Fibroblast of gingiva (primary cell): ENCODE data around the gene BLTP2.
"Not testable (repeated sequence)": the region's sequence is repeated elsewhere in the genome, so short reads cannot be mapped to it uniquely, and the experiment has no call there.

Source experiments
- DNase-seq: peaks from one replicate; pipeline ENCODE4 v3.0.0-alpha.2; 2011; ENCODE audit warnings: low read depth

BLTP2 gene

GRCh38 chr17:28646039-28646754 lies 1.2 kb upstream of the BLTP2 start:
- DNase-seq: no peak

DNA sequence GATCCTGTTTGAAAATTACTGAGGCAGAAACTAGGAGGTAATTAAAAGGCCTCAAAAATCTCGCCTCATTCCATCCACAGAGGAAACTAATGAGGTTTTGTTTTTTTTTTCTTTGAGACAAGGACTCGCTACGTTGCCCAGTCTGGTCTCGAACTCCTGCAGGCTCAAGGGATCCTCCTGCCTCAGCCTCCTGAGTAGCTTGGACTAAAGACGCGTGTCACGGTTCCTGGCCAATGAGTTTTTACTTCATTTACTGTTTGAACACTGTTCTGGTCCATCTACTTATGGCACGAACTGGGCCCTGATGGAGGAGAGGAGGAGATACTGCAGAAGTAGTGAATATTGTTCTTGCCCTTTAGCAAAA lies 600 bp upstream of the BLTP2 start:
- DNase-seq: no peak

DNA sequence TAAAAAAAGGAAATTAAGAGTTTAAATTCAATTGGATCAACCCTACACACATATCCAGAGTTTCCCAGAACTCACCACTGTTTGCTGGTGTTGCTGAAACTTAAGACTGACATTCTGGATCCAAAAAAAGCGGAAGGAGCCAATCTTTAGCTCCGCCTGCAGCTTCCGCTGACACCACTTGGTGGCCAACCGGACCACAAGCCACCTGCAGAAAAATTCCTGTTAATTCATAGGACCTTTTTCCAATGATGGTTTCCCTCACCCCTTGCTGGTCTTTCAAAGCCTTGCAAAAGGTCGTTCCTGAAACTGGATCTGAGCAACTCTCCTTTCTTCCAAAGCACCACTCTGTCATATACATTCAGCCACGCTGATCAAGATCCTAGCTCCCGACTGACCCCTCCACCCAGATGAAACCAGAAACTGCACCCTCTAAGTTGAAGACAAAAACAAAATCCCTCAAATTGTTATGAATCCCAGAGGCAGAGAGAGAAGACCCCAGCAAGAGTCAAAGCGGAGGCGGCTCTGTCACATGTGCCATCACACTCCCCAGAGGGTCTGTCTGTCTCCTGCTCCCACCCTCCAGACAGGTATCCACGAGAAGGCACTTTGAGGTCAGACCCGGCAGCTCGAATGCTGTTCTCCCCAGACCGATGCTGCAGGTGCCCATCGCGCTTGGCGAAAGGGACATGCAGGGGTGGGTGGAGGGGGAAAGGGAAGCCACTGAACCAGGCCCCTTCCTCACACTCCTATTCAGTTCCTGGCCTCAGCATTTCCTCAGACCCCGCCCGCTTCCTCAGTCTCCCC lies 773 bp downstream of the BLTP2 start:
- DNase-seq: peak; percentile 63

DNA sequence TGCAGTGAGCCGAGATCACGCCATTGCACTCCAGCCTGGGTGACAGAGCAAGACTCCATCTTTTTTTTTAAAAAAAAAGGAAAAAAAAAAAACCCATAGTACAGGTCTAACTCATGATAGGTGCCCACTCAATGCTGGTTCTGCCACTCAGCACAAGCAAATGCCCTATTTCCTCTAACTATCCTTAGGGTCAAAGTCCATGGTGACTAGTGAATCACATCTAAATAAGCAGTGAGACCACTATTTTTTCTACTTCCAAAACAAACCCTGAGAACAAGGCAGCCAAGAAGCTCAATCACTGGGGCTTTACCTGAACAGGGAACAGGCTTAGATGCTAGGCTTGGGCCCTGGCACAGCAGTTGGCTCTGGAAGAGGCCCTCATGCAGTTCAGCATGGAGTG lies 3.4 kb downstream of the BLTP2 start:
- no peak for DNase-seq

GRCh38 chr17:28635506-28635905 lies 9.5 kb downstream of the BLTP2 start:
- no peak for DNase-seq

DNA sequence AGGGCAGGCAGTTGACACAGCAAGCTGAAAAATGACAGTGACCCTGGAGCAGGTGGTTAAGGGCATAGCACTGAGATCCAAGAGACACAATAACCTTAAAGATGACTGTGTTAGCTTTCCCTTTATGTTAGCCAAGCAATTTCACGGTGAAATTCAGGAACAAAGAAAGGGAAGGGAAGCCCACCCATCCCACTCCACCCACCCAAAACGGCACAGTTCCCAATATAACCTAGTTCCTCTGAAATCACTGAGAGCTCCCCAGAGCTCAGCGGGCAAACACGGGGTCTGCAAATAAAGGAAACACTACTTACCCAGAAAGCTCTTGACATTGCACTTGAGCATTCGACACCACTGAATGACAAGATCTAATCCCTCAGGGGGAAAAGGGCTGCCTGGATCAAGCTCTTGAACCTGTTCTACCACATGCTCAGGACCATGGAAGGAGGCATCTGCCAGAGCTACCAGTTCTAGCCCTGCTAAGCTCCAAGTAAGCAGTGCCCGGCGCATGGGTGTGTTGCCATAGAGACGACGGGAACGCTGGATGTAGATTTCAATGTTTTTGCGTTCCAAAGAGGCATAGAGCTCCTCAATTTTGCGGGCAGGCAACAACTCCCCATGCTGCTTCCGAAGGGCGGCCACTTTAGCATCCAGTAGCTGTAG lies 10.6 kb downstream of the BLTP2 start:
- no peak for DNase-seq

DNA sequence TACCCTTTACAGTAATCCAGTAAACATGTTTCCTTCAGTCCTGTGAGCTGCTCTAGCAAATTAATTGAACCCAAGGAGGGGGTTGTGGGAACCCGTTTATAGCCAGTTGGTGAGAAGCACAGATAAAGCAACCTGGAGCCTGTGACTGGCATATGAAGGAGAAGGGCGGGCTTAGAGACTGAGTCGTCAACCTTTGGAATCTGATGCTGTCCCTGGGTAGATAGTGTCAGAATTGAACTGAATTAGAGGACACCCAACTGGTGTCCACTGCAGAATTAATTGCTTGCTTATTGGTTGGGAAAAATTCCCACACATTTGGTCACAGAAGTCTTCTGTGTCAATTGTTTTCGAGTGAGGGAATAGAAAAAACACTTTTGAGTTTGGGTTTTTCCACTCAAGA lies 18.1 kb downstream of the BLTP2 start:
- no peak for DNase-seq

- no peak for DNase-seq
Observed at GRCh38 chr17:28624148-28624547, 20.8 kb downstream of the BLTP2 start.

DNA sequence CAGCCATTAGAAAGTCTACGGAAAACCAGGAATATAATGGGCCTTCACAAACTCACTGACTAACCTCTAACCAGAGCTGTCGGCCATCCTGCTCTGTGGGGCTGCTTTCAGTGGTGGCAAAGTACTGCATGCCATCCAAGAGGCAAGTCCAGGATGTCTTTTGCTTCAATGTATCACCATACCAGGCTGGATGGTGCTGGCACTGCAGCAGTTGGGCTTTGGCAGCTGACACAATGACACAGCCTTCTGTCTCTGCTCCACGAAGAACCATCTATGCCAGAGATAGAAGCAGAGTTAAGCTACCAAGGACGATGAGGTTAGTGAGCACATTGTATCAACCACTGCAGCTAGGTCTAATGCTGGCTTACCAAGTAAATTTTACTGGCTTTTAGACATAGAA lies 21.3 kb downstream of the BLTP2 start:
- no peak for DNase-seq

- no peak for DNase-seq
Observed at GRCh38 chr17:28622186-28622585, 22.8 kb downstream of the BLTP2 start.

DNA sequence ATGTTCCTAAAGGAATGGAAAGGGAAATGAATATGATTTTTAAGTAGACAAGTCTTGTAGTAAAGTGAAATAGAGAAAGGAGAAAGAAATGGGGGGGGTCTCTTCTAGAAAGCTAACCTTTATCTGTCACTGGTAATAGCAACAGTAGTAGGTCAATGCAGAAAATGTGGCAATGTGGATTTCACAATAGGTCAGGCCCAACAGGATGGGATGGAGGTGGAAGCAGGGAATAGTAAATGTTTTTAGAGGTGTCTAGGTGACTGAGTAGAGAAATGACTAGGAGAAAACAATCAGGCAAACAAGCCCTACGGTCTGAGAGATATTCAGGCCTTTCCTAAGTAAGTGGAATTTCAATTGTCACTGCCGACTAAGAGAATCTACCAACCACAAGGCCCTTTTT lies 24.9 kb downstream of the BLTP2 start:
- no peak for DNase-seq

DNA sequence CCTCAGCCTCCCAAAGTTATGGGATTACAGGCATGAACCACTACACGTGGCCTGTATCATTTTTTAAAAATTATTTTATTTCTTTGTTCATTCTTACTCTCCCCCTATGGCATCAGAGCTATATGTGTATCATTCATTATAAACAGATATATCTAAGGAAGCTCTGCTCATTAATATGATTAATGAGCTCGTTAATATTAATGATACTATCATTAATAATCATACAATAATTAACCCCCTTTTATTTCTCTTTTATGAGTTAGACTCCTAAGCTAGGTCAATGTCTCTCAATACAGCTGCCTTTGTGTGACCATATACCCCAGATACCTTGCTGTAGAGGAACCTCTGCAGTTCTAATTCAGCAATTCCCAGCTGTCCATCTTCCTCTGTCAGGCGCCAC lies 26.5 kb downstream of the BLTP2 start:
- DNase-seq: no peak

DNA sequence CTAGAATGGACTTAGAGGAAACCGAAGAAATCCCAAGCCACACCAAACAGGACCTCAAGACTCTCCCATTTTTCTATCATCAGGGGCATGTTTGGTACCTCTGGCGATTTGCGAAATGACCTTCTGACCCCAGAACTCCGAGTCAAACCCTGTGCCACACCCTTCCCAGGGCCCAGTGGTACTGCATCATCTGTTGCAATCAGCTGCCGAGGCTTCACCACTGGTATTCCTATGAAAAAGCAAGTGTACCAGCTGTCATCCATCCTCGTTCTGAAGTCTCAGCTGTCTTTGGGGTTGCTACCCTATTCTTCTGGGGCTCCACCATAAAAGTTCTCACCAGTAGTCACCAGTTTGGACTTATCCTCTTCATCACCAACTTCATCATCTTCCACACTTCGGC lies 28.7 kb downstream of the BLTP2 start:
- DNase-seq: no peak

- no peak for DNase-seq
Observed at GRCh38 chr17:28615260-28615940, 29.6 kb downstream of the BLTP2 start.

GRCh38 chr17:28613931-28614381 lies 31.0 kb downstream of the BLTP2 start, which contains the start of gene RSKR:
RSKR (minus strand) TSS chr17:28614185; CDS start chr17:28614161, 24 bp downstream.
- peak; percentile 15 for DNase-seq

DNA sequence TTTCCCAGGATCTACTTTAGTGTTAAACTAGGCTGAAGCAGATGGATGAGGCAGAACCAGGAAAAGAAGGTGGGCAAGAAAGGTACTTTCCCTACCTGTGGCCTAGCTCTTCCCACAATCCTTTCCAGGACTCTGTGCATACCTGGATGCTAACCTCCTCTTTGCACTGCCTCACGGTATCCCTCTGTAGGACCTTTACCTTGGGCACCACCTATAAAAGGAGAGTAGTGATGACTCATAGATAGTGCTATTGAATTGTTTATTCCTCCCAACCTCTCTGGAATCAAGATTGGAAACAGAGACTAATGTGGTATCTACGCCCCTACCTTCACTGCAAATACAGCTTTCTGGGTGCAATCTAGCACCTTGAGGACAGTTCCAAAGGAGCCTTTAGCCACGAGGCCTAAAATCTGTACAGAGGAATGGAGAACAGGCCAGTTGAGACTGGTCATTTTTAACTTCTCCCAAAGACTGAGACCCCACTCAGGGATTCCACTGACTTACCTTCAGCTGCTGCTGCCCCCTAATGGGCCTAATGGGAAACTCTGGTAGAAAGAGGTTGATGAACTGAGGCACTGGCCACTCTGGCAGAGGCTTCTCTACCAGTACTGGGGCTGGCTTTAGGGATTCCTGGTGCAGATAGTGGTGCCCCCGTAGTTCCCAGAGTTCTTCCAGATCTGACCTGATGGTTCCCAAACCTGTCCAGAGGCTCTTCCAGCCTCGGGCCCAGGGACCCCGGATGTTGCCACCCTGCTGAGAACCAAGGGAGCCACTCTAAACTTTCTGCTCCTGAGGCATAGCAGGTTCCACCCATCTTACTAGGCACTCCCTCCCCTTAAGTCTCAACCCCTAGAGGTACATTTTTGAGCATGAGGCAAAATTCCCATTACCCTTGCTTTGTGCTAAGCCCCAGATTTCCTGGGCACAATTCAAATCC lies 31.8 kb downstream of the BLTP2 start:
- DNase-seq: no peak

GRCh38 chr17:28612531-28612930 lies 32.4 kb downstream of the BLTP2 start:
- DNase-seq: no peak

- DNase-seq: no peak
Observed at GRCh38 chr17:28610376-28610775, 34.6 kb downstream of the BLTP2 start.

- DNase-seq: not testable (repeated sequence)
Observed at GRCh38 chr17:28604031-28604430, 40.9 kb downstream of the BLTP2 start.

GRCh38 chr17:28599311-28600184 lies 45.4 kb downstream of the BLTP2 start:
- peak; percentile 83 for DNase-seq
